ENCODE data around the gene DNAH3. TPM values are rescaled to one million over a fixed set of nuclear protein-coding genes. Genes with fewer than 3 reads are reported as not detected.

The DNAH3 gene
- total RNA-seq, 2 donors from 2014 or later, result 0.40 to 0.82 TPM

- Histone ChIP-seq H3K4me1 (ENCODE audit: control insufficient read depth, insufficient read depth, low read length) (no peaks in the 10 kb centered on the region), H3K36me3 (ENCODE audit: control insufficient read depth, insufficient read depth, low read length) (no peaks in the 10 kb centered on the region), H3K9me3 (ENCODE audit: control insufficient read depth, low read length) (no peaks in the 10 kb centered on the region), H3K9ac (ENCODE audit: extremely low read depth, low read length, poor library complexity, severe bottlenecking) (no peak overlapping the region), H3K27ac (ENCODE audit: low read depth, low read length) (no peak overlapping the region), H3K4me3 (ENCODE audit: low read length) (no peak overlapping the region), H3K27me3 (ENCODE audit: control insufficient read depth, insufficient read depth, low read length, poor library complexity, severe bottlenecking) (no peaks in the 10 kb centered on the region)
- TF ChIP-seq, protein P1, sequence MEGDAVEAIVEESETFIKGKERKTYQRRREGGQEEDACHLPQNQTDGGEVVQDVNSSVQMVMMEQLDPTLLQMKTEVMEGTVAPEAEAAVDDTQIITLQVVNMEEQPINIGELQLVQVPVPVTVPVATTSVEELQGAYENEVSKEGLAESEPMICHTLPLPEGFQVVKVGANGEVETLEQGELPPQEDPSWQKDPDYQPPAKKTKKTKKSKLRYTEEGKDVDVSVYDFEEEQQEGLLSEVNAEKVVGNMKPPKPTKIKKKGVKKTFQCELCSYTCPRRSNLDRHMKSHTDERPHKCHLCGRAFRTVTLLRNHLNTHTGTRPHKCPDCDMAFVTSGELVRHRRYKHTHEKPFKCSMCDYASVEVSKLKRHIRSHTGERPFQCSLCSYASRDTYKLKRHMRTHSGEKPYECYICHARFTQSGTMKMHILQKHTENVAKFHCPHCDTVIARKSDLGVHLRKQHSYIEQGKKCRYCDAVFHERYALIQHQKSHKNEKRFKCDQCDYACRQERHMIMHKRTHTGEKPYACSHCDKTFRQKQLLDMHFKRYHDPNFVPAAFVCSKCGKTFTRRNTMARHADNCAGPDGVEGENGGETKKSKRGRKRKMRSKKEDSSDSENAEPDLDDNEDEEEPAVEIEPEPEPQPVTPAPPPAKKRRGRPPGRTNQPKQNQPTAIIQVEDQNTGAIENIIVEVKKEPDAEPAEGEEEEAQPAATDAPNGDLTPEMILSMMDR (conservative IDR thresholded peaks at IDR 0.05), result no peak
- Mint-ChIP-seq H3K27me3 (ENCODE audit: insufficient read depth) (no peaks in the 10 kb centered on the region), H3K36me3 (ENCODE audit: low read depth) (peaks cover 4% of the 10 kb centered on the region), H3K9me3 (no peaks in the 10 kb centered on the region), H3K27ac (no peak overlapping the region), H3K4me1 (no peaks in the 10 kb centered on the region), H3K4me3 (no peak overlapping the region)
- no peak for DNase-seq
- 90 to 100% methylated on average over 1 of the region's 1 CpG for WGBS, 2 experiments (ENCODE audit: insufficient coverage in 1 of 2, insufficient read length in 1 of 2)
These were observed 224.9 kb downstream of the DNAH3 start for GRCh38 chr16:20925751-20926150.

DNA sequence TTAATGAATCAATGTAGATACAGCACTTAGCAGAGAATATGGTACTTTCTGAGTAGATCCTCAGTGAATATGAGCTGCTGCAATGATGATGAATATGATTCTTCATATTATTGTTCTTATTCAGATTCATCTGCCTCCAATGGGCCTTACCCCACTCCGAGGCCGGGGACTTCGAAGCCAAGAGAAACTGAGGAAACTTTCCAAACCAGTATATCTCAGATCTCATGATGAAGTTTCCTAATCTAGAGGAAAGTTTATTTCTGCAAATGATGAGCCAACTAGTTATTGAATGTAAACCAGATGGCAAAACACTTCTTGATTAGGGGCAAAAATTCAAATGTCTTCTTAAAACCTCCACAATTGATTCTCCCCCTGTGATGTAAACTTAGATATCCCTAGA lies 226.8 kb downstream of the DNAH3 start:
- no peak overlapping the region for H3K4me3 Mint-ChIP-seq
- Histone ChIP-seq H3K36me3 (ENCODE audit: control insufficient read depth, insufficient read depth, low read length) (peaks cover 6% of the 10 kb centered on the region), H3K4me3 (ENCODE audit: low read length) (no peak overlapping the region), H3K9ac (ENCODE audit: extremely low read depth, low read length, poor library complexity, severe bottlenecking) (no peak overlapping the region), H3K27me3 (ENCODE audit: control insufficient read depth, insufficient read depth, low read length, poor library complexity, severe bottlenecking) (no peaks in the 10 kb centered on the region), H3K4me1 (ENCODE audit: control insufficient read depth, insufficient read depth, low read length) (no peaks in the 10 kb centered on the region), H3K9me3 (ENCODE audit: control insufficient read depth, low read length) (no peaks in the 10 kb centered on the region), H3K27ac (ENCODE audit: low read depth, low read length) (no peak overlapping the region)
- TF ChIP-seq, protein P1 (conservative IDR thresholded peaks at IDR 0.05), result no peak
- 96 to 100% methylated on average over 2 to 3 of the region's 3 CpGs for WGBS, 2 experiments (ENCODE audit: insufficient coverage in 1 of 2, insufficient read length in 1 of 2)
- no peak overlapping the region for H3K27ac Mint-ChIP-seq
- no peaks in the 10 kb centered on the region for H3K4me1 Mint-ChIP-seq
- H3K27me3 Mint-ChIP-seq (ENCODE audit: insufficient read depth), result no peaks in the 10 kb centered on the region
- no peak for DNase-seq
- peaks cover 4% of the 10 kb centered on the region for H3K36me3 Mint-ChIP-seq (ENCODE audit: low read depth)
- no peaks in the 10 kb centered on the region for H3K9me3 Mint-ChIP-seq

DNA sequence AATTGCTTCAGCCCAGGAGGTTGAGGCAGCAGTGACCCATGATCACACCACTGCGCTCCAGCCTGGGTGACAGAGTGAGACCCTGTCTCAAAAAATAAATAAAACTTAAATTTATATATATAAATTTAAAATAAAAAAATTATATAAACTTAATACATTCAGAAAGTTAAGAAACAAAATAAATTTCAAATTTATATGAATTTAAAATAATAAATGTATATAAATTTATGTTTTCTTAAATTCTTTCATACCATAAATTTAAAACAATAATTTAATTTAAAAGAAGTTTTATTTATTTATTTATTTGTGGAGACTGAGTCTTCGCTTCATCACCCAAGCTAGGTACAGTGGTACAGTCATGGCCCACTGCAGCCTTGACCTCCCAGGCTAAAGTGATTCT lies 229.8 kb downstream of the DNAH3 start:
- Mint-ChIP-seq H3K27ac (no peak overlapping the region), H3K9me3 (no peaks in the 10 kb centered on the region), H3K36me3 (ENCODE audit: low read depth) (peaks cover 11% of the 10 kb centered on the region), H3K4me3 (no peak overlapping the region), H3K27me3 (ENCODE audit: insufficient read depth) (no peaks in the 10 kb centered on the region), H3K4me1 (peaks cover 2% of the 10 kb centered on the region)
- H3K27ac ChIP-seq (ENCODE audit: low read depth, low read length), result no peak overlapping the region
- no peaks in the 10 kb centered on the region for H3K4me1 ChIP-seq (ENCODE audit: control insufficient read depth, insufficient read depth, low read length)
- no peaks in the 10 kb centered on the region for H3K27me3 ChIP-seq (ENCODE audit: control insufficient read depth, insufficient read depth, low read length, poor library complexity, severe bottlenecking)
- no peaks in the 10 kb centered on the region for H3K9me3 ChIP-seq (ENCODE audit: control insufficient read depth, low read length)
- H3K4me3 ChIP-seq (ENCODE audit: low read length), result no peak overlapping the region
- no peak for DNase-seq
- 85% methylated on average over 2 of the region's 2 CpGs; no CpG with 5 or more reads in 1 of the 2 experiments for WGBS, 2 experiments (ENCODE audit: insufficient coverage in 1 of 2, insufficient read length in 1 of 2)
- no peak overlapping the region for H3K9ac ChIP-seq (ENCODE audit: extremely low read depth, low read length, poor library complexity, severe bottlenecking)
- H3K36me3 ChIP-seq (ENCODE audit: control insufficient read depth, insufficient read depth, low read length), result peaks cover 10% of the 10 kb centered on the region
- TF ChIP-seq, protein P1 (conservative IDR thresholded peaks at IDR 0.05), result no peak

Data from endodermal cell (in vitro differentiated cells).